WERI-Rb-1 (cell line): ENCODE results near the gene ANAPC1.
"Not testable (repeated sequence)": the region's sequence is repeated elsewhere in the genome, so short reads cannot be mapped to it uniquely, and the experiment has no call there.

Experiments used
- DNase-seq: peaks from one replicate; pipeline ENCODE4 v3.0.0-alpha.2; 2020
- H3K27ac ChIP-seq: fragments of 250-450 bp; sonication (Bioruptor Pico); 2 replicates; pipeline ENCODE4 v1.5.1; 2020; ENCODE audit warnings: mild to moderate bottlenecking, moderate library complexity
- H3K27me3 ChIP-seq: fragments of 250-450 bp; sonication (Bioruptor Pico); 2 replicates; pipeline ENCODE4 v1.5.1; 2021; ENCODE audit warnings: mild to moderate bottlenecking, low read depth, moderate library complexity; ENCODE audit not compliant: insufficient read depth, severe bottlenecking
- H3K36me3 ChIP-seq: fragments of 250-450 bp; sonication (Bioruptor Pico); 2 replicates; pipeline ENCODE4 v1.5.1; 2020; ENCODE audit warnings: mild to moderate bottlenecking, moderate library complexity
- H3K4me3 ChIP-seq: 2 replicates; pipeline ENCODE4 v1.5.1; 2011; ENCODE audit warnings: low read depth, mild to moderate bottlenecking, control low read depth, low read length
- H3K9me3 ChIP-seq: fragments of 250-450 bp; sonication (Bioruptor Pico); 2 replicates; pipeline ENCODE4 v1.5.1; 2021; ENCODE audit warnings: mild to moderate bottlenecking, moderate library complexity; ENCODE audit not compliant: severe bottlenecking
- TF ChIP-seq, protein P1 (sequence below): IDR thresholded peaks from 2 replicates; pipeline ENCODE4 v1.5.1; 2011; ENCODE audit warnings: low read depth, mild to moderate bottlenecking, control low read depth, inconsistent platforms, low read length

Gene ANAPC1

DNA sequence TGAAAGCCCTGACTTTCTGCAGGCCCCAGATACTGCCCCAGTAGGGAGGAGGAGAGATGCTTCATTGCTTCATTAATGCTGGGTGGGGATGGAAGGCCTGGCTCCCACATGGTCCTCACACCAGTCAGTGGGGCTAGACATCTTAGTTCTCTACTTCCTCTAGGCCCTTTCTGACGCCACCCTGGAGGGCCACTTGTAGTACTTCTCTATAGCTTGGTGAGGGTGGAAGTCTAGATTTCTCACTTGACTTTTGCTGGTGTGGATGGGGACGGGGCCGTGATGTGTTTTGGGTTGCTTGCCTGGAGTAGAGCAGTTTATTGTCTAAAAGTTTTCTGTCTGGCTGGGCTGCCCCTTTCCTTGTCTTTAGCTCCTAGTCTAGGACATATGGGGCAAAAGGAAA, 33.1 kb upstream of the ANAPC1 start:
- no peak for DNase-seq
- Histone ChIP-seq H3K4me3 (no peak overlapping the region), H3K36me3 (no peaks in the 10 kb centered on the region), H3K27me3 (no peaks in the 10 kb centered on the region), H3K9me3 (no peaks in the 10 kb centered on the region), H3K27ac (no peak overlapping the region)
- TF ChIP-seq, protein P1, sequence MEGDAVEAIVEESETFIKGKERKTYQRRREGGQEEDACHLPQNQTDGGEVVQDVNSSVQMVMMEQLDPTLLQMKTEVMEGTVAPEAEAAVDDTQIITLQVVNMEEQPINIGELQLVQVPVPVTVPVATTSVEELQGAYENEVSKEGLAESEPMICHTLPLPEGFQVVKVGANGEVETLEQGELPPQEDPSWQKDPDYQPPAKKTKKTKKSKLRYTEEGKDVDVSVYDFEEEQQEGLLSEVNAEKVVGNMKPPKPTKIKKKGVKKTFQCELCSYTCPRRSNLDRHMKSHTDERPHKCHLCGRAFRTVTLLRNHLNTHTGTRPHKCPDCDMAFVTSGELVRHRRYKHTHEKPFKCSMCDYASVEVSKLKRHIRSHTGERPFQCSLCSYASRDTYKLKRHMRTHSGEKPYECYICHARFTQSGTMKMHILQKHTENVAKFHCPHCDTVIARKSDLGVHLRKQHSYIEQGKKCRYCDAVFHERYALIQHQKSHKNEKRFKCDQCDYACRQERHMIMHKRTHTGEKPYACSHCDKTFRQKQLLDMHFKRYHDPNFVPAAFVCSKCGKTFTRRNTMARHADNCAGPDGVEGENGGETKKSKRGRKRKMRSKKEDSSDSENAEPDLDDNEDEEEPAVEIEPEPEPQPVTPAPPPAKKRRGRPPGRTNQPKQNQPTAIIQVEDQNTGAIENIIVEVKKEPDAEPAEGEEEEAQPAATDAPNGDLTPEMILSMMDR = no peak

- H3K27ac ChIP-seq = no peak overlapping the region
- no peaks in the 10 kb centered on the region for H3K27me3 ChIP-seq
- TF ChIP-seq, protein P1 = no peak
- H3K4me3 ChIP-seq = no peak overlapping the region
- DNase-seq = no peak
- H3K9me3 ChIP-seq = no peaks in the 10 kb centered on the region
- H3K36me3 ChIP-seq = no peaks in the 10 kb centered on the region
These were observed 28.6 kb upstream of the ANAPC1 start for GRCh38 chr2:111912547-111912946.

DNA sequence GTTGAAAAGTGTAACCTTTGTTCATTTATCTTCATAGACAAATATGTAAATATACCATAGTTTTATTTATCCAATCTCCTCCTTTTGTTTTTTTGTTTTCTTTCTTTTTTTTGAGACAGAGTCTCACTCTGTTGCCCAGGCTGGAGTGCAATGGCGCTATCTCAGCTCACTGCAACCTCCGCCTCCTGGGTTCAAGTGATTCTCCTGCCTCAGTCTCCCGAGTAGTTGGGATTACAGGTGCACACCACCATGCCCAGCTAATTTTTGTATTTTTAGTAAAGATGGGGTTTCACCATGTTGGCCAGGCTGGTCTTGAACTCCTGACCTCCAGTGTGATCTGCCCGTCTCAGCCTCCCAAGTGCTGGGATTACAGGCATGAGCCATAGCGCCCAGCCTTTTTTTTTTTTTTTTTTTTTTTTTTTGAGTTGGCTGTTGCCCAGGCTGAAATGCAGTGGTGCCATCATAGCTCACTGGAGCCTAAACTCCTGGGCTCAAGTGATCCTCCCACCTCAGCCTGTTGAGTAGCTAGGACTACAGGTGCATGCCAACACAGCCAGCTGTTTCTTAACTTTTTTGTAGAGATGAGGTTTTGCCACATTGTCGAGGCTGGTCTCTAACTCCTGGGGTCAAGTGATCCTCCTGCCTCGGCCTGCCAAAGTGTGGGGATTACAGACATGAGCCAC, 27.4 kb upstream of the ANAPC1 start:
- not testable (repeated sequence) for H3K9me3 ChIP-seq, H3K27ac ChIP-seq, H3K4me3 ChIP-seq, H3K27me3 ChIP-seq, H3K36me3 ChIP-seq, DNase-seq

GRCh38 chr2:111910609-111911277, 26.8 kb upstream of the ANAPC1 start:
- no peak for DNase-seq
- no peaks in the 10 kb centered on the region for H3K36me3 ChIP-seq
- no peaks in the 10 kb centered on the region for H3K9me3 ChIP-seq
- H3K27ac ChIP-seq = no peak overlapping the region
- H3K4me3 ChIP-seq = no peak overlapping the region
- no peaks in the 10 kb centered on the region for H3K27me3 ChIP-seq
- TF ChIP-seq, protein P1 = no peak

- H3K27me3 ChIP-seq, DNase-seq, H3K9me3 ChIP-seq, H3K36me3 ChIP-seq, H3K27ac ChIP-seq, H3K4me3 ChIP-seq: not testable (repeated sequence)
These were observed 26.0 kb upstream of the ANAPC1 start for GRCh38 chr2:111909997-111910396.

- no peak overlapping the region for H3K4me3 ChIP-seq
- peak overlapping the region; percentile 3; the same call in 1 of the 2 replicates for H3K27ac ChIP-seq
- no peak for DNase-seq
- H3K27me3 ChIP-seq = no peaks in the 10 kb centered on the region
- H3K36me3 ChIP-seq = no peaks in the 10 kb centered on the region
- H3K9me3 ChIP-seq = no peaks in the 10 kb centered on the region
- TF ChIP-seq, protein P1 = no peak
These were observed 25.1 kb upstream of the ANAPC1 start for GRCh38 chr2:111909079-111909478.
